ENCODE results near the gene C11orf98.

The C11orf98 gene

GRCh38 chr11:62615521-62615920, 49.5 kb downstream of the C11orf98 start:
- H2AFZ ChIP-seq (ENCODE audit: low read depth, low read length, severe bottlenecking), result no peak overlapping the region
- peaks cover 21% of the 10 kb centered on the region for H3K79me2 ChIP-seq (ENCODE audit: insufficient read depth, low read length)
- H3K4me2 ChIP-seq (ENCODE audit: low read depth, low read length, poor library complexity, severe bottlenecking), result no peak overlapping the region
- H3F3A ChIP-seq (ENCODE audit: insufficient read depth), result peaks cover 14% of the 10 kb centered on the region
- H4K20me1 ChIP-seq (ENCODE audit: low read depth, low read length), result no peaks in the 10 kb centered on the region
- no peaks in the 10 kb centered on the region for H3K27me3 ChIP-seq (ENCODE audit: low read length)
- H3K9me2 ChIP-seq (replicated peaks; ENCODE audit: insufficient read depth, low read length), result no peaks in the 10 kb centered on the region
- H3K36me3 ChIP-seq (ENCODE audit: low read length), result no peaks in the 10 kb centered on the region
- no peak overlapping the region for H3K9ac ChIP-seq (ENCODE audit: low read length)
- TF ChIP-seq, protein P1, sequence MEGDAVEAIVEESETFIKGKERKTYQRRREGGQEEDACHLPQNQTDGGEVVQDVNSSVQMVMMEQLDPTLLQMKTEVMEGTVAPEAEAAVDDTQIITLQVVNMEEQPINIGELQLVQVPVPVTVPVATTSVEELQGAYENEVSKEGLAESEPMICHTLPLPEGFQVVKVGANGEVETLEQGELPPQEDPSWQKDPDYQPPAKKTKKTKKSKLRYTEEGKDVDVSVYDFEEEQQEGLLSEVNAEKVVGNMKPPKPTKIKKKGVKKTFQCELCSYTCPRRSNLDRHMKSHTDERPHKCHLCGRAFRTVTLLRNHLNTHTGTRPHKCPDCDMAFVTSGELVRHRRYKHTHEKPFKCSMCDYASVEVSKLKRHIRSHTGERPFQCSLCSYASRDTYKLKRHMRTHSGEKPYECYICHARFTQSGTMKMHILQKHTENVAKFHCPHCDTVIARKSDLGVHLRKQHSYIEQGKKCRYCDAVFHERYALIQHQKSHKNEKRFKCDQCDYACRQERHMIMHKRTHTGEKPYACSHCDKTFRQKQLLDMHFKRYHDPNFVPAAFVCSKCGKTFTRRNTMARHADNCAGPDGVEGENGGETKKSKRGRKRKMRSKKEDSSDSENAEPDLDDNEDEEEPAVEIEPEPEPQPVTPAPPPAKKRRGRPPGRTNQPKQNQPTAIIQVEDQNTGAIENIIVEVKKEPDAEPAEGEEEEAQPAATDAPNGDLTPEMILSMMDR (IDR thresholded peaks at IDR 0.05; ENCODE audit: insufficient read depth, low read length, poor library complexity, severe bottlenecking), result no peak
- TF ChIP-seq EZH2phosphoT487 (conservative IDR thresholded peaks at IDR 0.05; ENCODE audit: low read length), result no peak
- no peak overlapping the region for H3K27ac ChIP-seq (ENCODE audit: low read depth, low read length)
- H3K9me3 ChIP-seq (ENCODE audit: insufficient read depth, low read length), result no peaks in the 10 kb centered on the region
- no peak overlapping the region for H3K4me3 ChIP-seq (ENCODE audit: insufficient read depth, low read length, poor library complexity, severe bottlenecking)

GRCh38 chr11:62614275-62614674, 50.7 kb downstream of the C11orf98 start:
- Histone ChIP-seq H4K20me1 (ENCODE audit: low read depth, low read length) (no peaks in the 10 kb centered on the region), H2AFZ (ENCODE audit: low read depth, low read length, severe bottlenecking) (no peak overlapping the region), H3K9ac (ENCODE audit: low read length) (no peak overlapping the region), H3F3A (ENCODE audit: insufficient read depth) (peaks cover 14% of the 10 kb centered on the region), H3K36me3 (ENCODE audit: low read length) (no peaks in the 10 kb centered on the region), H3K27ac (ENCODE audit: low read depth, low read length) (no peak overlapping the region), H3K9me3 (ENCODE audit: insufficient read depth, low read length) (no peaks in the 10 kb centered on the region), H3K79me2 (ENCODE audit: insufficient read depth, low read length) (peaks cover 15% of the 10 kb centered on the region; the same call in 1 of the 2 replicates), H3K4me3 (ENCODE audit: insufficient read depth, low read length, poor library complexity, severe bottlenecking) (no peak overlapping the region), H3K27me3 (ENCODE audit: low read length) (no peaks in the 10 kb centered on the region), H3K9me2 (replicated peaks; ENCODE audit: insufficient read depth, low read length) (no peaks in the 10 kb centered on the region), H3K4me2 (ENCODE audit: low read depth, low read length, poor library complexity, severe bottlenecking) (no peak overlapping the region)
- no peak for TF ChIP-seq EZH2phosphoT487 (conservative IDR thresholded peaks at IDR 0.05; ENCODE audit: low read length)
- TF ChIP-seq, protein P1 (IDR thresholded peaks at IDR 0.05; ENCODE audit: insufficient read depth, low read length, poor library complexity, severe bottlenecking), result no peak

- H3K79me2 ChIP-seq (ENCODE audit: insufficient read depth, low read length), result peaks cover 12% of the 10 kb centered on the region; the same call in 1 of the 2 replicates
- peak overlapping the region; percentile 88 for H3K27ac ChIP-seq (ENCODE audit: low read depth, low read length)
- H3F3A ChIP-seq (ENCODE audit: insufficient read depth), result peaks cover 14% of the 10 kb centered on the region
- H3K4me3 ChIP-seq (ENCODE audit: insufficient read depth, low read length, poor library complexity, severe bottlenecking), result no peak overlapping the region
- H2AFZ ChIP-seq (ENCODE audit: low read depth, low read length, severe bottlenecking), result no peak overlapping the region
- TF ChIP-seq, protein P1 (IDR thresholded peaks at IDR 0.05; ENCODE audit: insufficient read depth, low read length, poor library complexity, severe bottlenecking), result no peak
- TF ChIP-seq EZH2phosphoT487 (conservative IDR thresholded peaks at IDR 0.05; ENCODE audit: low read length), result no peak
- H3K9ac ChIP-seq (ENCODE audit: low read length), result no peak overlapping the region
- no peaks in the 10 kb centered on the region for H4K20me1 ChIP-seq (ENCODE audit: low read depth, low read length)
- H3K4me2 ChIP-seq (ENCODE audit: low read depth, low read length, poor library complexity, severe bottlenecking), result no peak overlapping the region
- H3K9me3 ChIP-seq (ENCODE audit: insufficient read depth, low read length), result no peaks in the 10 kb centered on the region
- no peaks in the 10 kb centered on the region for H3K9me2 ChIP-seq (replicated peaks; ENCODE audit: insufficient read depth, low read length)
- no peaks in the 10 kb centered on the region for H3K27me3 ChIP-seq (ENCODE audit: low read length)
- no peaks in the 10 kb centered on the region for H3K36me3 ChIP-seq (ENCODE audit: low read length)
These were observed 51.7 kb downstream of the C11orf98 start for GRCh38 chr11:62613291-62613778.
